Spinal cord (tissue), 10 donors: ENCODE measurements around the gene TXNL4A. TPM values are rescaled to one million over a fixed set of nuclear protein-coding genes. Genes with fewer than 3 reads are reported as not detected.

ENCODE experiments used
- DNase-seq, 6 donors: peaks; one replicate each; pipeline versions ENCODE4 v3.0.0 to v3.0.0-alpha.2; 2013 to 2015; ENCODE audit warnings: low spot score in 6 of 6, low read depth in 4 of 6
- H3K27ac ChIP-seq: one replicate; pipeline ENCODE4 v1.5.1; 2013; ENCODE audit warnings: low read depth, low read length, control low read depth
- H3K27me3 ChIP-seq: one replicate; pipeline ENCODE4 v1.6.1; 2013; ENCODE audit warnings: low read length; ENCODE audit not compliant: control insufficient read depth, insufficient read depth
- H3K36me3 ChIP-seq: one replicate; pipeline ENCODE4 v1.6.1; 2013; ENCODE audit warnings: low read length; ENCODE audit not compliant: control insufficient read depth, insufficient read depth
- H3K4me1 ChIP-seq: one replicate; pipeline ENCODE4 v1.6.1; 2013; ENCODE audit warnings: low read length; ENCODE audit not compliant: control insufficient read depth, insufficient read depth
- H3K4me3 ChIP-seq: one replicate; pipeline ENCODE4 v1.5.1; 2013; ENCODE audit warnings: low read depth, low read length, control low read depth
- H3K9me3 ChIP-seq: one replicate; pipeline ENCODE4 v1.6.1; 2013; ENCODE audit warnings: low read length; ENCODE audit not compliant: control insufficient read depth, insufficient read depth
- WGBS: methylation state at CpG from one replicate; pipeline ENCODE4 v1.1.5; 2013; ENCODE audit warnings: missing lambda C conversion rate; ENCODE audit not compliant: insufficient coverage; 5-methylcytosine and 5-hydroxymethylcytosine counted together
- polyA plus RNA-seq, 2 donors: library from polyadenylated mRNA; unstranded; fragments of 120-200 nt; gene quantifications; one replicate each; pipeline ENCODE4 v1.2.1, GENCODE V29; 2013; ENCODE audit not compliant: insufficient read length in 2 of 2
- total RNA-seq, 2 donors: library from RNA; depleted of rRNA in 1 of 2; stranded (reverse); fragments of 120-200 nt in 1 of 2; fragments of >200 nt in 1 of 2; gene quantifications; one replicate each; pipeline versions ENCODE4 v1.2.3 to v1.2.4, GENCODE V29; 2013 to 2014
- donor health status: healthy.

The TXNL4A gene
- total and polyA plus RNA-seq, 4 donors: 43.6 to 134 (median 125) TPM

GRCh38 chr18:79971211-79971952 is 17.0 kb downstream of the TXNL4A start:
- no peak overlapping the region for H3K27ac ChIP-seq
- no peak for DNase-seq
- no peaks in the 10 kb centered on the region for H3K27me3 ChIP-seq
- H3K4me3 ChIP-seq: no peak overlapping the region
- WGBS: 92% methylated on average over 12 of the region's 17 CpGs
- no peaks in the 10 kb centered on the region for H3K4me1 ChIP-seq
- H3K9me3 ChIP-seq: no peaks in the 10 kb centered on the region
- H3K36me3 ChIP-seq: peaks cover 45% of the 10 kb centered on the region

GRCh38 chr18:79970419-79971133 is 17.8 kb downstream of the TXNL4A start:
- Histone ChIP-seq H3K36me3 (peaks cover 40% of the 10 kb centered on the region), H3K27ac (no peak overlapping the region), H3K4me1 (peaks cover 2% of the 10 kb centered on the region), H3K4me3 (no peak overlapping the region), H3K27me3 (no peaks in the 10 kb centered on the region), H3K9me3 (peaks cover 2% of the 10 kb centered on the region)
- 85% methylated on average over 9 of the region's 12 CpGs for WGBS
- DNase-seq: no peak

GRCh38 chr18:79965119-79965902 is 23.1 kb downstream of the TXNL4A start:
- Histone ChIP-seq H3K9me3 (peaks cover 2% of the 10 kb centered on the region), H3K27me3 (peaks cover 9% of the 10 kb centered on the region), H3K4me1 (peaks cover 26% of the 10 kb centered on the region), H3K27ac (peak overlapping the region; percentile 25), H3K36me3 (peaks cover under 1% of the 10 kb centered on the region), H3K4me3 (peak overlapping the region; percentile 39)
- peak in 2 of 6 donors; percentile 42 to 50 for DNase-seq
- 30% methylated on average over 10 of the region's 24 CpGs for WGBS

- peaks cover 26% of the 10 kb centered on the region for H3K4me1 ChIP-seq
- peak in 2 of 6 donors; percentile 68 to 70 for DNase-seq
- peak within 1 kb of the TSS; percentile 39 for H3K4me3 ChIP-seq
- H3K27ac ChIP-seq: peak within 1 kb of the TSS; percentile 25
- H3K36me3 ChIP-seq: no peaks in the 10 kb centered on the region
- 4% methylated on average over 72 of the region's 73 CpGs for WGBS
- peaks cover 14% of the 10 kb centered on the region for H3K27me3 ChIP-seq
- H3K9me3 ChIP-seq: peaks cover 2% of the 10 kb centered on the region
These were observed 23.8 kb downstream of the TXNL4A start, which contains the start of gene HSBP1L1 for GRCh38 chr18:79964330-79965118. TSS of gene HSBP1L1 (plus strand) at chr18:79964643. CDS start at chr18:79964736, 93 bp downstream.

- Histone ChIP-seq H3K9me3 (peaks cover 2% of the 10 kb centered on the region), H3K4me3 (peak overlapping the region; percentile 5), H3K36me3 (no peaks in the 10 kb centered on the region), H3K27me3 (peaks cover 15% of the 10 kb centered on the region), H3K27ac (no peak overlapping the region), H3K4me1 (peaks cover 26% of the 10 kb centered on the region)
- no peak for DNase-seq
- 86% methylated on average over 30 of the region's 30 CpGs for WGBS
These were observed 24.6 kb downstream of the TXNL4A start for GRCh38 chr18:79963658-79964329.

GRCh38 chr18:79962835-79963657 is 25.3 kb downstream of the TXNL4A start:
- DNase-seq: no peak
- peaks cover 2% of the 10 kb centered on the region for H3K9me3 ChIP-seq
- peaks cover 15% of the 10 kb centered on the region for H3K27me3 ChIP-seq
- no peaks in the 10 kb centered on the region for H3K36me3 ChIP-seq
- WGBS: 83% methylated on average over 18 of the region's 30 CpGs
- no peak overlapping the region for H3K27ac ChIP-seq
- H3K4me3 ChIP-seq: no peak overlapping the region
- peaks cover 26% of the 10 kb centered on the region for H3K4me1 ChIP-seq

- no peak overlapping the region for H3K27ac ChIP-seq
- H3K4me1 ChIP-seq: peaks cover 26% of the 10 kb centered on the region
- H3K27me3 ChIP-seq: peaks cover 15% of the 10 kb centered on the region
- peaks cover 2% of the 10 kb centered on the region for H3K9me3 ChIP-seq
- H3K4me3 ChIP-seq: no peak overlapping the region
- WGBS: 75% methylated on average over 10 of the region's 10 CpGs
- no peaks in the 10 kb centered on the region for H3K36me3 ChIP-seq
- no peak for DNase-seq
These were observed 26.1 kb downstream of the TXNL4A start for GRCh38 chr18:79962311-79962710.

- no peak overlapping the region for H3K4me3 ChIP-seq
- DNase-seq: no peak
- no peaks in the 10 kb centered on the region for H3K36me3 ChIP-seq
- H3K27ac ChIP-seq: no peak overlapping the region
- H3K9me3 ChIP-seq: peaks cover 2% of the 10 kb centered on the region
- H3K4me1 ChIP-seq: peaks cover 26% of the 10 kb centered on the region
- H3K27me3 ChIP-seq: peaks cover 15% of the 10 kb centered on the region
- 75% methylated on average over 22 of the region's 29 CpGs for WGBS
These were observed 26.7 kb downstream of the TXNL4A start for GRCh38 chr18:79961527-79962291.
